HFF-Myc (cell line): ENCODE results near the gene GRIA4.
A peak's percentile ranks its signal among the peaks of the same experiment; 100 is the strongest.

ENCODE experiments used
- DNase-seq: peaks from one replicate; pipeline ENCODE4 v3.0.0-alpha.2; 2011; ENCODE audit warnings: low read depth; ENCODE audit errors: extremely low read depth
- H3K4me3 ChIP-seq: replicated peaks from 2 replicates; pipeline ENCODE4 v1.5.1; 2011; ENCODE audit warnings: low read depth, mild to moderate bottlenecking, control low read depth, low read length
- CTCF ChIP-seq: IDR thresholded peaks from 2 replicates; pipeline ENCODE4 v1.5.1; 2012; ENCODE audit warnings: mild to moderate bottlenecking, low read depth, low read length, control low read depth; ENCODE audit errors: missing control alignments

The GRIA4 gene

GRCh38 chr11:105609832-105610781 is at the start of gene GRIA4:
Gene GRIA4 (plus strand): TSS chr11:105610073. CDS start chr11:105610998, 925 bp downstream.
- DNase-seq = no peak
- peak within 1 kb of the TSS; percentile 25 for H3K4me3 ChIP-seq
- no peak for TF ChIP-seq CTCF

- H3K4me3 ChIP-seq = no peak overlapping the region
- TF ChIP-seq CTCF = no peak
Measured at GRCh38 chr11:105573091-105573490, 36.8 kb upstream of the GRIA4 start.

GRCh38 chr11:105574974-105575373 is 34.9 kb upstream of the GRIA4 start:
- H3K4me3 ChIP-seq = no peak overlapping the region
- no peak for DNase-seq
- TF ChIP-seq CTCF = no peak

More at GRCh38 chr11:105573091-105573490, 36.8 kb upstream of the GRIA4 start:
- DNase-seq = no peak

GRCh38 chr11:105577641-105578040 is 32.2 kb upstream of the GRIA4 start:
- DNase-seq = no peak
- no peak overlapping the region for H3K4me3 ChIP-seq
- TF ChIP-seq CTCF = no peak

GRCh38 chr11:105579111-105579510 is 30.8 kb upstream of the GRIA4 start:
- DNase-seq = no peak
- no peak overlapping the region for H3K4me3 ChIP-seq
- TF ChIP-seq CTCF = no peak

GRCh38 chr11:105582497-105582896 is 27.4 kb upstream of the GRIA4 start:
- no peak overlapping the region for H3K4me3 ChIP-seq
- no peak for TF ChIP-seq CTCF
- DNase-seq = no peak

GRCh38 chr11:105588001-105588400 is 21.9 kb upstream of the GRIA4 start:
- TF ChIP-seq CTCF = no peak
- DNase-seq = peak; percentile 26
- H3K4me3 ChIP-seq = no peak overlapping the region
